GM21723 (cell line): ENCODE measurements around the gene RHOB.

Source experiments
- ATAC-seq: cut with Tn5 transposase; IDR thresholded peaks from one replicate; pipeline ENCODE4 v1.9.1; 2021; ENCODE audit warnings: mild to moderate bottlenecking, moderate library complexity; ENCODE audit not compliant: unreplicated experiment

Gene RHOB

GRCh38 chr2:20472569-20472968 is 25.7 kb downstream of the RHOB start:
- ATAC-seq, result no peak

DNA sequence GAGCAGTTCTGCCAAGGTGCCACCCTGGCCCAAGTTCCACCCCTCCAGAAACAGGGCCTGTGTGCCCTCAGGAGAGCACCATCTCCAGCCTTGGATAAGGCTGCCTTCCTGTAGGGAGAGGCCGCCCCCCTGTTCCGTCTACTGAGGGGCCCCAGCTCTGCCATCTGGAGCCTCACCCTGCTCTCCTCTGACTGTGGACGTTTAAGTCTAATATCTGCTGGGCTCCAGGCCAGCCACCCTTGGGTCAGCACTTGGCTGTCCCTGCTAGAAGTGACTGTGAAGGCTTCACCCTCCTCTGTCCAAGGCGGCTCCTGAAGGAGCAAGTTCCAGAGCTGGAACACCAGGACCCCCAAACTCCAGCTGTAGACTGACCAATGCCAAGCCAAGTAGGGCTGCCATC is 26.3 kb downstream of the RHOB start:
- no peak for ATAC-seq

DNA sequence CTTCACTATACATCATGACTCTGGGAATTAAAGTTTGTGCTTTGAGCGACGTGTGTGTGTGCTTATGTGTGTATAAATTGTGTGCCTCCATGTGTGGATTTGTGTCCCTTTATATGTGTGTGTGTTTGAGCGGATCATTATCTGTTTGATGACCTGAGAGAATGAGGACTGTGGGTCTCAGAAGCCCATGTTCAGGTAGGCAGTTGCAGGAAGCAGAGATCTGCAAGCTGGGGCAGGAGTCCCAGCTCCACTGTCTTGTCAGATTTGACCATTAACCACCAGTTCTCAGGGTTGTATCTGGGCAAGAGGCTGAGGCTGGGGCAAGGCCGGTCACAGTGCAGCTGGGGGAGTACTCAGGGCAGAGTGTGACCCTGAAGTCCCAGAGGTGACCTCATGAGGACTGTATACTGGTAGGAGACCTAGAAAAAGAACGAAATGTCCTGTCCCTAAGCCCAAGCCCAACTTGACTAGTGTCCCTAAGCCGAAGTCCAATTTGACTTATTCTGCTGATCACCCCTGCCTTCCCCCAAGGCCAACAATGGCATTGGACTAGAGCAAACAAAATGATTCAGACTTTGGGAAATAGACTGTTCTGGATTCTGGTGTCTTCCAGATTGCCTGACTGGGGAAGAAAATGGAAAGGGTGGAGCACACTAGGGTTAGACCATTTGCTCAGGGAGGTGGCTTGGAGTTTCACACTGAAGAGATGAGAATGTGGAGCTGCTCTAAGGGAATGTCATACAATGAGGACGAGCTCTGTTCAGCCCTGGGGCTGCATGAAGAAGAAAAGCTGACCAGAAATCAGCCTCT is 28.1 kb downstream of the RHOB start:
- ATAC-seq, result no peak

DNA sequence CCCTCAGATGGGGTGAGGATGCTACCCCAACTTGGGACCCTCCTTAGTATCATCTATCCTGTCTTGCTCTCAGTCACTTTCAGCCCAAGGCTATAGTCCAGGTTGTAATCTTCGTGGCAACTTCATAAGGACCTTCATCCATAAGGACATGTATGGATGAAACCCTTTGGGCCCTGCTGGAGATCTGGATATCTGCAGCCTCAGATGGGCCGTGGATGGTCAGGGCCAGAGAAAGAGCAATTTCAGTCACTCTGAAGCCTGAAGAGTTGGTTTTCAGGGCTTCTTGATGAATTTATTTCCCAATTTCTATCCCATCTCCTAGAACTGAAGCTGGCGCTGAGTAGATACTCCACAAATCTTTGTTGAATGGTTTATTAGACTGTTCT is 28.7 kb downstream of the RHOB start:
- ATAC-seq, result no peak

DNA sequence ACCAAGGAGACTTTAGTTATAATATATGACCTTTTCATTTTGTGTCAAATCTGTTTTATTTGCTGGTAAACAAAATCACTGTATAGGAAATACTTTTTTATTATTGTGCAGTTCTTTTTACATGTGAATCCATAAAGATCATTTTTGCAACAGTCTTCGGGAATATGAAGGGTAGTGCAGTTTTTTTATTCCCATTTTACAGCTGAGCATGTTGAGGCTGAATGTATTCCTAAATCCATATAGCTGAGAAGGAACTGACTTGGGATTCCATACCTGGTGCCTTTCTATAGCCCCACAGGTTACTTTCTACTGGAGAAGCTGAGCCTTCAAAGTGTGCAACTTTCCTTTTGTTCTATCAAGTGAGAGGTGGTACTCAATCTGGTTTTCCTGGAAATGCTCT is 29.6 kb downstream of the RHOB start:
- no peak for ATAC-seq

DNA sequence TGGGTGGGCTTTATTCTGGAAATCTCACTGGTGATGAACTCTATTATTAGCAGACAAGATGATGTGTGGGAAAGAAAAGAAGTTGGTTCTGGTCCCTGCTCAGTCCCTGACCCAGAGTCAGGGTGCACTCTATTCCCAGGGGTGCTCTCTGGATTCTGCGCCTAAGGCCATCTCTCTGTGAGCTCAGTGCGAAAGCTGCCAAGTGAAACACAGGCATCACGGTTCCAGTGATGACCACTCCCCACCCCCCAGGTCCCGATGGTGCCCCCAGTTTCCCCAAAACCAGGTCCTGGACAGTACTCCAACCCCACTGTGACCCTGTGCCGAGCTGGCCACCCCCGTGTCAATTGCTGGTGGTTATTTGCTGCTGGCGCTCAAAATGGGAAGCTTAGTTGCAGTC is 30.1 kb downstream of the RHOB start:
- ATAC-seq, result no peak

GRCh38 chr2:20478961-20479360 is 32.1 kb downstream of the RHOB start:
- no peak for ATAC-seq

DNA sequence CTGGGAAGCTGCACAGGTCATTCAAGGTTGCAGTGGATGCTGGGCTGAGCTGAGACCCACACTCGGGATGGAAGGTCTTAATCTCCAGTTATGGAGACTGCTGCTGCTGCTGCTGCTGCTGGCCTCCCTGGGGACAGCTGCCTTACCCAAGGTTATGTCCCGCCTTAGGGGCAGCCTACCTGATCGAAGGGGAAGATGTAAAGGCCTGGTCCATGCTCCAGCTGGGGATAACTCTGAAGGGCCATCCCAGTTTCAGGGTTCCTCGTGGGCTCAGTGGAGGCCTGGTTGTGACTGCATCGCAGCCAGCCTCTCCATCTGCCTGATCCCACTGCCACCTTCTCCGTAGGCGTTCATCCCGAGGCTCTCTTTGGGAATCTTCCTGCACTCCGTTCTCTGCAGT is 33.0 kb downstream of the RHOB start:
- ATAC-seq, result no peak

GRCh38 chr2:20480913-20481312 is 34.0 kb downstream of the RHOB start:
- ATAC-seq, result no peak

DNA sequence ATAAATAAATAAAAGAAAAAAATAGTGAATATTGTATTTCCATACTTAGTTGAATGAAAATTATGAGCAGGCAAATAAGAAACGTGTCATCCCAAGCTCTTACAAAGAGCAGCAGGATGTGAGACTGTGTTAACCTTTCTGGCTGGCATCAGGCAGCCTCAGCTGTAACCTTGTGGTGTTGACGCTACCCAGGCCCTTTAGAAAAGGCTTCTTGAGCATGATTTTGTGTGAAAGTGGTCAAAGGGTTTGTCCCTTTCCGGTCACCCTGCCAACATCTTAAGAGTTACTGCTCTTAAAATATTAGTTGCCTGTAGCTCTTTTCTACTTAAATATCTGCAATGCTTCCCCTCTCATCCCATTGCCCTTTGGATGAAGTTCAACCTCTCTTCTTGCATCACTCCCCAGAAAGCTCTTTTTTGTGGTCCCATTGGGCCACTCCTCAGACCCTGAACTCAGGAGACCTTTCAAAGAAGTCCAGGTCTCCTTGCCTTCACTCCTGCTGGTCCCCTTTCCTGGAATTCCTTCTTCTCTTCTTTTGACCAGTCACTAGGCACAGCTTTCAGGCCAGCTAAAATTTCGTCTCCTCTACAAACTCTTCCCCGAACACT is 35.0 kb downstream of the RHOB start:
- no peak for ATAC-seq

- ATAC-seq, result no peak
Observed at GRCh38 chr2:20482725-20483124, 35.9 kb downstream of the RHOB start.

GRCh38 chr2:20483194-20483895 is 36.5 kb downstream of the RHOB start:
- no peak for ATAC-seq

- no peak for ATAC-seq
Observed at GRCh38 chr2:20484034-20484617, 37.3 kb downstream of the RHOB start.

- ATAC-seq, result no peak
Observed at GRCh38 chr2:20484810-20485611, 38.1 kb downstream of the RHOB start.

- no peak for ATAC-seq
Observed at GRCh38 chr2:20485612-20486388, 38.9 kb downstream of the RHOB start.

DNA sequence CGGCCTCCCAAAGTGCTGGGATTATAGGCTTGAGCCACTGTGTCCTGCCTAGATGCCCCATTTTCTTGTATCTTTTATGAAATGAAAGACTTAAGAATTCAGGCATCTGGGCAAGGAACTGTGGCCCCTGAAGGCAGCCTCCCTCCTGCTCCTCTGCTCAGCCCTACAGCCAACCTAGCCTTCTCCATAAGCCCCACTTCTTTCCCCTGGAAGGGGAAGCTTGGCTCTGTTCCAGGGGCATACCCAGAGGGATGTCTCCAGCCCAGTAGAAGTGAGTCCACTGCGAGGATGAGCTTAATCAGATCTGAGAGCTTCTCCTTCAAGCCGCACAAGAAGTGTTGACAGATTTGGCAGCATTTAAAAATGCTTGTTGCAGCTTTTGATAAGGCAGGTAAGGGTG is 39.7 kb downstream of the RHOB start:
- no peak for ATAC-seq

GRCh38 chr2:20487030-20487391 is 40.1 kb downstream of the RHOB start:
- ATAC-seq, result no peak

GRCh38 chr2:20487392-20488174 is 40.7 kb downstream of the RHOB start:
- no peak for ATAC-seq

- no peak for ATAC-seq
Observed at GRCh38 chr2:20488201-20488641, 41.3 kb downstream of the RHOB start.
